H9 (cell line): ENCODE data around the gene TLR10. TPM values are rescaled to one million over a fixed set of nuclear protein-coding genes. Genes with fewer than 3 reads are reported as not detected.

Experiments used
- DNase-seq: peaks from one replicate; pipeline ENCODE4 v3.0.0-alpha.2; 2017
- H2AFZ ChIP-seq: one replicate; pipeline ENCODE4 v1.6.1; 2013; ENCODE audit warnings: mild to moderate bottlenecking, low read length, control low read depth, moderate library complexity
- H2AK5ac ChIP-seq: 2 replicates; pipeline ENCODE4 v1.6.1; 2013; ENCODE audit warnings: low read length, control low read depth, mixed read lengths; ENCODE audit not compliant: insufficient read length
- H2BK120ac ChIP-seq: one replicate; pipeline ENCODE4 v1.6.1; 2013; ENCODE audit warnings: low read depth, mild to moderate bottlenecking, low read length, control low read depth, inconsistent platforms; ENCODE audit not compliant: poor library complexity, severe bottlenecking
- H2BK12ac ChIP-seq: 2 replicates; pipeline ENCODE4 v1.6.1; 2013; ENCODE audit warnings: low read length, control low read depth, mixed read lengths, low read depth; ENCODE audit not compliant: insufficient read length
- H2BK15ac ChIP-seq: 2 replicates; pipeline ENCODE4 v1.6.1; 2013; ENCODE audit warnings: low read depth, low read length, control low read depth
- H2BK20ac ChIP-seq: one replicate; pipeline ENCODE4 v1.6.1; 2013; ENCODE audit warnings: low read depth, mild to moderate bottlenecking, low read length, control low read depth, inconsistent platforms; ENCODE audit not compliant: poor library complexity, severe bottlenecking
- H2BK5ac ChIP-seq: 2 replicates; pipeline ENCODE4 v1.6.1; 2013; ENCODE audit warnings: low read length, control low read depth, mixed read lengths; ENCODE audit not compliant: insufficient read length
- H3K14ac ChIP-seq: 2 replicates; pipeline ENCODE4 v1.6.1; 2013; ENCODE audit warnings: low read length, control low read depth; ENCODE audit not compliant: insufficient read depth
- H3K18ac ChIP-seq: 2 replicates; pipeline ENCODE4 v1.6.1; 2013; ENCODE audit warnings: low read depth, mild to moderate bottlenecking, mixed read lengths, low read length, control low read depth; ENCODE audit not compliant: insufficient read length
- H3K23ac ChIP-seq: 2 replicates; pipeline ENCODE4 v1.6.1; 2013; ENCODE audit warnings: low read length, control low read depth, mixed read lengths, low read depth; ENCODE audit not compliant: insufficient read length
- H3K23me2 ChIP-seq: 2 replicates; pipeline ENCODE4 v1.6.1; 2013; ENCODE audit warnings: low read depth, mild to moderate bottlenecking, mixed read lengths, low read length, control low read depth; ENCODE audit not compliant: insufficient read length, poor library complexity, severe bottlenecking
- H3K27ac ChIP-seq: 2 replicates; pipeline ENCODE4 v1.5.1; 2013; ENCODE audit warnings: low read length, control low read depth, mixed read lengths, low read depth; ENCODE audit not compliant: insufficient read length
- H3K27me3 ChIP-seq: 2 replicates; pipeline ENCODE4 v1.6.1; 2013; ENCODE audit warnings: low read length, control low read depth, inconsistent platforms; ENCODE audit not compliant: insufficient read depth
- H3K4ac ChIP-seq: 2 replicates; pipeline ENCODE4 v1.6.1; 2013; ENCODE audit warnings: low read depth, mild to moderate bottlenecking, control low read depth, inconsistent platforms, low read length, moderate library complexity
- H3K4me1 ChIP-seq: 2 replicates; pipeline ENCODE4 v1.6.1; 2013; ENCODE audit warnings: low read length, control low read depth, inconsistent platforms; ENCODE audit not compliant: insufficient read depth
- H3K4me2 ChIP-seq: 2 replicates; pipeline ENCODE4 v1.6.1; 2013; ENCODE audit warnings: low read length, control low read depth, mixed read lengths; ENCODE audit not compliant: insufficient read length, insufficient read depth
- H3K56ac ChIP-seq: 2 replicates; pipeline ENCODE4 v1.6.1; 2013; ENCODE audit warnings: low read depth, mild to moderate bottlenecking, mixed read lengths, low read length, control low read depth; ENCODE audit not compliant: insufficient read length
- H3K79me1 ChIP-seq: 2 replicates; pipeline ENCODE4 v1.6.1; 2013; ENCODE audit warnings: low read depth, mild to moderate bottlenecking, moderate library complexity, low read length, control low read depth, inconsistent platforms; ENCODE audit not compliant: insufficient read depth, poor library complexity, severe bottlenecking
- H3K79me2 ChIP-seq: 2 replicates; pipeline ENCODE4 v1.6.1; 2013; ENCODE audit warnings: low read length, control low read depth, inconsistent platforms; ENCODE audit not compliant: insufficient read depth
- H3K9ac ChIP-seq: 2 replicates; pipeline ENCODE4 v1.6.1; 2013; ENCODE audit warnings: low read length, control low read depth, mixed read lengths; ENCODE audit not compliant: insufficient read length; ENCODE audit errors: extremely low read depth
- H3K9me3 ChIP-seq: one replicate; pipeline ENCODE4 v1.6.1; 2013; ENCODE audit warnings: low read depth, low read length, inconsistent platforms; ENCODE audit not compliant: control insufficient read depth
- H3T11ph ChIP-seq: one replicate; pipeline ENCODE4 v1.6.1; 2013; ENCODE audit warnings: mild to moderate bottlenecking, low read length, control low read depth, inconsistent platforms
- H4K20me1 ChIP-seq: one replicate; pipeline ENCODE4 v1.6.1; 2013; ENCODE audit not compliant: control insufficient read depth, insufficient read length, insufficient read depth
- H4K5ac ChIP-seq: 2 replicates; pipeline ENCODE4 v1.6.1; 2013; ENCODE audit warnings: low read depth, mild to moderate bottlenecking, mixed read lengths, low read length, control low read depth; ENCODE audit not compliant: insufficient read length
- H4K8ac ChIP-seq: replicated peaks from 2 replicates; pipeline ENCODE4 v1.6.1; 2013; ENCODE audit warnings: low read length, control low read depth, mixed read lengths, low read depth; ENCODE audit not compliant: insufficient read length
- H4K91ac ChIP-seq: 2 replicates; pipeline ENCODE4 v1.6.1; 2013; ENCODE audit warnings: low read depth, mild to moderate bottlenecking, moderate library complexity, mixed read lengths, low read length, control low read depth; ENCODE audit not compliant: insufficient read length
- H3K27ac Mint-ChIP-seq, 3 experiments: 2 replicates in 2 of 3; 3 replicates in 1 of 3; pipeline ENCODE4 v1.8.0; 2020 to 2021; ENCODE audit warnings: mixed read lengths in 3 of 3, mild to moderate bottlenecking in 1 of 3, moderate library complexity in 1 of 3
- H3K27me3 Mint-ChIP-seq: 2 replicates; pipeline ENCODE4 v1.8.0; 2021; ENCODE audit warnings: low read depth, mild to moderate bottlenecking, moderate library complexity, mixed read lengths
- H3K36me3 Mint-ChIP-seq, 3 experiments: 2 replicates in 2 of 3; 3 replicates in 1 of 3; pipeline ENCODE4 v1.8.0; 2020 to 2021; ENCODE audit warnings: low read depth in 3 of 3, mixed read lengths in 3 of 3; ENCODE audit not compliant: insufficient read depth in 1 of 3
- H3K4me1 Mint-ChIP-seq, 2 experiments: 2 replicates each; pipeline ENCODE4 v1.8.0; 2020; ENCODE audit warnings: mixed read lengths in 2 of 2
- H3K4me3 Mint-ChIP-seq, 2 experiments: 2 replicates in 1 of 2; 3 replicates in 1 of 2; pipeline ENCODE4 v1.8.0; 2020 to 2021; ENCODE audit warnings: mild to moderate bottlenecking in 2 of 2, mixed read lengths in 2 of 2, moderate library complexity in 1 of 2
- H3K9me3 Mint-ChIP-seq, 2 experiments: 2 replicates in 1 of 2; 3 replicates in 1 of 2; pipeline ENCODE4 v1.8.0; 2020; ENCODE audit warnings: mild to moderate bottlenecking in 2 of 2, mixed read lengths in 2 of 2, moderate library complexity in 1 of 2
- WGBS: extraction: QIAGEN DNeasy Blood & Tissue Kit; methylation state at CpG from one replicate; pipeline ENCODE4 v1.1.7; 2013; ENCODE audit warnings: missing lambda C conversion rate, low lambda C conversion rate, mixed read lengths; ENCODE audit not compliant: insufficient read length; ENCODE audit errors: extremely low coverage; 5-methylcytosine and 5-hydroxymethylcytosine counted together
- total RNA-seq: library from RNA; stranded (reverse); gene quantifications from 2 replicates; pipeline ENCODE4 v1.2.1, GENCODE V29; 2021
- TF ChIP-seq, protein P1 (sequence below): fragments of 200-600 bp; sonication (generic); conservative IDR thresholded peaks from 3 replicates; pipeline ENCODE4 v1.8.0; 2021; ENCODE audit warnings: antibody characterized with exemption, mild to moderate bottlenecking

TLR10 gene
- total RNA-seq, 1 experiment from 2014 or later: not detected

DNA sequence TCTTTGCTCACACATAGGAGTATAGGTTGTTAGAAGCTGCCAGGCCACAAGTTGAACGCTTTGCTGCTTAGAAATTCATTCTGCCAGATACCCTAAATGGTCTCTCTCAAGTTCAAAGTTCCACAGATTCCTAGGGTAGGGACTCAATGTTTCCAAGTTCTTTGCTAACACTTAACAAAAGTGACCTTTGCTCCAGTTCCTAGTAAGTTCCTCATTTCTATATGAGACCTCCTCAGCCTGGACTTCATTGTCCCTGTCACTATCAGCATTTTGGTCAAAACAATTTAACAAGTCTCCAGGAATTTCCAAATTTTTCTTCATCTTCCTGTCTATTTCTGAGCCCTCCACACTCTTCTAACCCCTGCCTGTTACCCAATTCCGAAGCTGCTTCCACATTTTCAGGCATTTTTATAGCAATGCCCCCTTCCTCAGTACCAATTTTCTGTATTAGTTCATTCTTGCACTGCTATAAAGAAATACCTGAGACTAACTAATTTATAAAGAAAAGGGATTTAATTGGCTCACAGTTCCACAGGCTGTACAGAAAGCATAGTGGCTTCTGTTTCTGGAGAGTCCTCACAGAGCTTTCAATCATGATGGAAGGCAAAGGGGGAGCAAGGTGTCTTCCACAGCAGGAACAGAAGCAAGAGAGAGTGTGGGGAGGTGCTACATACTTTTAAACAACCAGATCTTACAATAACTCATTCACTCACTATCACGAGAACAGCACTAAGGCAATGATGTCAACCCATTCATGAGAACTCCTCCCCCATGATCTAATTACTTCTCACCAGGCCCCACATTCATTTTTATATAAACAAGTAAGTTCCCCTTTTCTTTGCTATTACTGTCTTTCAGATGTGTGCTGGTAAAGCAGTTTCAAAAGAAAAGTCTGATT, 33.3 kb upstream of the TLR10 start:
- TF ChIP-seq, protein P1, sequence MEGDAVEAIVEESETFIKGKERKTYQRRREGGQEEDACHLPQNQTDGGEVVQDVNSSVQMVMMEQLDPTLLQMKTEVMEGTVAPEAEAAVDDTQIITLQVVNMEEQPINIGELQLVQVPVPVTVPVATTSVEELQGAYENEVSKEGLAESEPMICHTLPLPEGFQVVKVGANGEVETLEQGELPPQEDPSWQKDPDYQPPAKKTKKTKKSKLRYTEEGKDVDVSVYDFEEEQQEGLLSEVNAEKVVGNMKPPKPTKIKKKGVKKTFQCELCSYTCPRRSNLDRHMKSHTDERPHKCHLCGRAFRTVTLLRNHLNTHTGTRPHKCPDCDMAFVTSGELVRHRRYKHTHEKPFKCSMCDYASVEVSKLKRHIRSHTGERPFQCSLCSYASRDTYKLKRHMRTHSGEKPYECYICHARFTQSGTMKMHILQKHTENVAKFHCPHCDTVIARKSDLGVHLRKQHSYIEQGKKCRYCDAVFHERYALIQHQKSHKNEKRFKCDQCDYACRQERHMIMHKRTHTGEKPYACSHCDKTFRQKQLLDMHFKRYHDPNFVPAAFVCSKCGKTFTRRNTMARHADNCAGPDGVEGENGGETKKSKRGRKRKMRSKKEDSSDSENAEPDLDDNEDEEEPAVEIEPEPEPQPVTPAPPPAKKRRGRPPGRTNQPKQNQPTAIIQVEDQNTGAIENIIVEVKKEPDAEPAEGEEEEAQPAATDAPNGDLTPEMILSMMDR: no peak
- no peak overlapping the region for H4K91ac ChIP-seq
- no peaks in the 10 kb centered on the region for H3K79me1 ChIP-seq
- no peak overlapping the region for H3K27ac ChIP-seq
- no peak overlapping the region for H3K4me3 Mint-ChIP-seq
- peaks cover 7 to 8% of the 10 kb centered on the region in 2 experiments; a peak in 3 of 5 replicates for H3K9me3 Mint-ChIP-seq
- H2BK15ac ChIP-seq: no peak overlapping the region
- DNase-seq: no peak
- no peak overlapping the region for H4K8ac ChIP-seq
- H3K4me1 Mint-ChIP-seq: no peaks in the 10 kb centered on the region
- no peak overlapping the region for H2BK5ac ChIP-seq
- no peak overlapping the region for H3K23ac ChIP-seq
- no peak overlapping the region for H3K18ac ChIP-seq
- H3T11ph ChIP-seq: no peak overlapping the region
- no peaks in the 10 kb centered on the region for H4K20me1 ChIP-seq
- no peaks in the 10 kb centered on the region for H3K36me3 Mint-ChIP-seq
- H3K4me2 ChIP-seq: no peak overlapping the region
- H3K27me3 ChIP-seq: no peaks in the 10 kb centered on the region
- no peak overlapping the region for H3K27ac Mint-ChIP-seq
- no peak overlapping the region for H3K9ac ChIP-seq
- H2AFZ ChIP-seq: no peak overlapping the region
- H2BK120ac ChIP-seq: no peak overlapping the region
- H2AK5ac ChIP-seq: no peak overlapping the region
- H2BK20ac ChIP-seq: no peak overlapping the region
- H3K9me3 ChIP-seq: no peaks in the 10 kb centered on the region
- no peaks in the 10 kb centered on the region for H3K23me2 ChIP-seq
- no peak overlapping the region for H3K4ac ChIP-seq
- no peak overlapping the region for H2BK12ac ChIP-seq
- no CpG with 5 or more reads among the region's 3 CpGs for WGBS
- H3K14ac ChIP-seq: no peak overlapping the region
- peaks cover 8% of the 10 kb centered on the region for H3K27me3 Mint-ChIP-seq
- no peaks in the 10 kb centered on the region for H3K4me1 ChIP-seq
- H3K79me2 ChIP-seq: no peaks in the 10 kb centered on the region
- no peak overlapping the region for H3K56ac ChIP-seq
- no peak overlapping the region for H4K5ac ChIP-seq
